Neuronal stem cell (in vitro differentiated cells): ENCODE measurements around the gene PITPNB.

ENCODE experiments used
- DNase-seq: peaks from one replicate; pipeline ENCODE4 v3.0.0-alpha.2; 2013; ENCODE audit warnings: low spot score
- H2AFZ ChIP-seq: one replicate; pipeline ENCODE4 v1.6.1; 2013; ENCODE audit warnings: mild to moderate bottlenecking, low read length, inconsistent platforms
- H2AK5ac ChIP-seq: 2 replicates; pipeline ENCODE4 v1.6.1; 2013; ENCODE audit warnings: low read depth, mild to moderate bottlenecking, inconsistent platforms, low read length, moderate library complexity, mixed read lengths
- H2BK120ac ChIP-seq: 2 replicates; pipeline ENCODE4 v1.6.1; 2013; ENCODE audit warnings: low read depth, mild to moderate bottlenecking, inconsistent platforms, low read length, moderate library complexity, mixed read lengths
- H2BK12ac ChIP-seq: one replicate; pipeline ENCODE4 v1.6.1; 2013; ENCODE audit warnings: low read length, inconsistent platforms
- H2BK15ac ChIP-seq: 2 replicates; pipeline ENCODE4 v1.6.1; 2013; ENCODE audit warnings: mild to moderate bottlenecking, low read length, inconsistent platforms, mixed read lengths
- H2BK5ac ChIP-seq: one replicate; pipeline ENCODE4 v1.6.1; 2013; ENCODE audit warnings: inconsistent platforms, mild to moderate bottlenecking, low read length, moderate library complexity
- H3K14ac ChIP-seq: one replicate; pipeline ENCODE4 v1.6.1; 2013; ENCODE audit warnings: low read length, inconsistent platforms
- H3K18ac ChIP-seq: 2 replicates; pipeline ENCODE4 v1.6.1; 2013; ENCODE audit warnings: low read length, inconsistent platforms
- H3K23ac ChIP-seq: 2 replicates; pipeline ENCODE4 v1.6.1; 2013; ENCODE audit warnings: low read depth, mild to moderate bottlenecking, mixed read lengths, low read length, inconsistent platforms; ENCODE audit not compliant: poor library complexity
- H3K27ac ChIP-seq: replicated peaks from 3 replicates; pipeline ENCODE4 v1.5.1; 2013; ENCODE audit warnings: low read length, inconsistent platforms
- H3K27me3 ChIP-seq, 3 experiments: 2 replicates each; pipeline ENCODE4 v1.6.1; 2013; ENCODE audit warnings: low read length in 3 of 3, mild to moderate bottlenecking in 2 of 3, inconsistent platforms in 1 of 3, low read depth in 1 of 3, mixed read lengths in 1 of 3, moderate library complexity in 1 of 3; ENCODE audit not compliant: control insufficient read depth in 3 of 3, insufficient read depth in 3 of 3
- H3K36me3 ChIP-seq, 2 donors: replicated peaks in 1 of 2; 2 replicates each; pipeline ENCODE4 v1.6.1; 2013; ENCODE audit warnings: low read length in 2 of 2; ENCODE audit not compliant: control insufficient read depth in 2 of 2, insufficient read depth in 2 of 2
- H3K4ac ChIP-seq: 2 replicates; pipeline ENCODE4 v1.6.1; 2013; ENCODE audit warnings: inconsistent platforms, mild to moderate bottlenecking, low read length, moderate library complexity
- H3K4me1 ChIP-seq, 2 donors: 1 replicate in 1 of 2; 2 replicates in 1 of 2; pipeline ENCODE4 v1.6.1; 2013; ENCODE audit warnings: low read length in 2 of 2, low read depth in 1 of 2; ENCODE audit not compliant: control insufficient read depth in 2 of 2, insufficient read depth in 1 of 2
- H3K4me2 ChIP-seq: one replicate; pipeline ENCODE4 v1.6.1; 2013; ENCODE audit warnings: mild to moderate bottlenecking, low read length, inconsistent platforms; ENCODE audit not compliant: insufficient read depth, poor library complexity, severe bottlenecking
- H3K4me3 ChIP-seq, 2 donors: 2 replicates each; pipeline ENCODE4 v1.5.1; 2013; ENCODE audit warnings: low read length in 2 of 2, mild to moderate bottlenecking in 2 of 2, inconsistent platforms in 1 of 2, moderate library complexity in 1 of 2
- H3K79me1 ChIP-seq: one replicate; pipeline ENCODE4 v1.6.1; 2013; ENCODE audit warnings: low read depth, mild to moderate bottlenecking, inconsistent platforms, low read length, moderate library complexity
- H3K9ac ChIP-seq: one replicate; pipeline ENCODE4 v1.6.1; 2013; ENCODE audit warnings: mild to moderate bottlenecking, low read depth, low read length, inconsistent platforms; ENCODE audit not compliant: poor library complexity
- H3K9me3 ChIP-seq, 2 donors: replicated peaks in 1 of 2; 2 replicates each; pipeline versions ENCODE3 to v1.6.1; 2013; ENCODE audit warnings: low read length in 2 of 2, mild to moderate bottlenecking in 2 of 2, inconsistent platforms in 1 of 2, low read depth in 1 of 2, mixed read lengths in 1 of 2, moderate library complexity in 1 of 2; ENCODE audit not compliant: control insufficient read depth in 2 of 2, insufficient read depth in 1 of 2
- H4K8ac ChIP-seq: one replicate; pipeline ENCODE4 v1.6.1; 2013; ENCODE audit warnings: low read depth, mild to moderate bottlenecking, inconsistent platforms, low read length, moderate library complexity
- H4K91ac ChIP-seq: one replicate; pipeline ENCODE4 v1.6.1; 2013; ENCODE audit warnings: low read length, low read depth, mild to moderate bottlenecking, inconsistent platforms; ENCODE audit not compliant: poor library complexity
- WGBS, 2 donors: extraction: QIAGEN DNeasy Blood & Tissue Kit; methylation state at CpG; one replicate each; pipeline ENCODE4 v1.1.7; 2013; ENCODE audit warnings: missing lambda C conversion rate in 2 of 2, mixed read lengths in 1 of 2; ENCODE audit not compliant: insufficient read length in 2 of 2, insufficient replicate concordance in 1 of 2; ENCODE audit errors: extremely low coverage in 2 of 2; 5-methylcytosine and 5-hydroxymethylcytosine counted together

The PITPNB gene

DNA sequence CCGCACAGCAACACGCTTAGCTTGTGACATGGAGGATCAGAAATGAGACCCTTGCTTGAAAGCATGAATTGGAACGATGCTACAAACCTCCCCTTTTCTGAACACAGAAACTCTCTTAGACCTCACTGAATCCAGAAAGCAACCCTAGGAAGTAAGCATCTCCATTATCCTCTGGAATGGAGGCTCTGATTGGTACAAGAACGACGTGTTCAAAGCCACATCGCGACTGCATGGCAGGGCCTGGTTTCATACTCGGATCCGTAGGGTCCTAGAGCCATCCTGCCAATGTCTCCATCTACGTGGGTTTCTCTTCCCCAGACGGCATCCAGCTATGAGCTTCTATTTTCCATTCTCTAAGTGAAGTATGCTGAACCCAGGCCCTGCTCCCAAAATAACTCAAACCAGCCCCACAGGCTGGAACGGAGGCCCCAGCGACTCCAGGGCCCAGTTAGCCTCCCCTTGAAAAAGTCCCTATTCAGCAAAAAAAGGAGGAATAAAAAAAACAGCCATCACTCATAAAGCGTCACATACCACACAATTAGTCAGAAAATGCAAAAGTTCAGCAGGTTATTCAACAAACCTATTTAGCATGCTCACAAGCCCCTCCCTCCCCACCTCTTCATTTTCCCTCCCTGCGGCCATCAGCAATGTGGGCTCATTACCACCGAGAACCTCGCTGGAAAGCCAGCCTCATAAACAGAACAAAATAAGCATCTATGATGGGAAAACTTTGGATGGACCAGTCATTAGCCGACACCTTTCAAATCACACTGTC is 110.4 kb downstream of the PITPNB start:
- DNase-seq, result no peak
- H3K79me1 ChIP-seq, result peaks cover 5% of the 10 kb centered on the region
- no peaks in the 10 kb centered on the region for H3K27me3 ChIP-seq
- no peaks in the 10 kb centered on the region for H3K36me3 ChIP-seq
- no peak overlapping the region for H2BK5ac ChIP-seq
- no peak overlapping the region for H3K23ac ChIP-seq
- no CpG with 5 or more reads among the region's 18 CpGs for WGBS, 2 donors
- no peak overlapping the region for H3K4me2 ChIP-seq
- H3K27ac ChIP-seq, result no peak overlapping the region
- no peak overlapping the region for H4K8ac ChIP-seq
- no peak overlapping the region for H4K91ac ChIP-seq
- H2BK15ac ChIP-seq, result no peak overlapping the region
- H3K4me3 ChIP-seq, result no peak overlapping the region
- H3K14ac ChIP-seq, result no peak overlapping the region
- peaks cover 20 to 32% of the 10 kb centered on the region in 2 donors for H3K4me1 ChIP-seq
- no peak overlapping the region for H3K18ac ChIP-seq
- H2AFZ ChIP-seq, result peak overlapping the region; percentile 79
- H3K9ac ChIP-seq, result no peak overlapping the region
- no peak overlapping the region for H2BK120ac ChIP-seq
- H3K4ac ChIP-seq, result no peak overlapping the region
- H2AK5ac ChIP-seq, result no peak overlapping the region
- no peak overlapping the region for H2BK12ac ChIP-seq
- H3K9me3 ChIP-seq, result no peaks in the 10 kb centered on the region

GRCh38 chr22:27805841-27806240 is 113.2 kb downstream of the PITPNB start:
- H2AFZ ChIP-seq, result no peak overlapping the region
- peak overlapping the region; percentile 63 for H2BK12ac ChIP-seq
- no peak overlapping the region for H3K14ac ChIP-seq
- H3K9me3 ChIP-seq, result no peaks in the 10 kb centered on the region
- no peak overlapping the region for H3K27ac ChIP-seq
- H3K23ac ChIP-seq, result no peak overlapping the region
- no peaks in the 10 kb centered on the region for H3K36me3 ChIP-seq
- peaks cover 20 to 40% of the 10 kb centered on the region in 2 donors for H3K4me1 ChIP-seq
- no peak overlapping the region for H4K91ac ChIP-seq
- no peak overlapping the region for H4K8ac ChIP-seq
- peaks cover 5% of the 10 kb centered on the region for H3K79me1 ChIP-seq
- H3K9ac ChIP-seq, result no peak overlapping the region
- WGBS, 2 donors, result no CpG with 5 or more reads among the region's 7 CpGs
- no peaks in the 10 kb centered on the region for H3K27me3 ChIP-seq
- H3K4me2 ChIP-seq, result no peak overlapping the region
- H3K18ac ChIP-seq, result no peak overlapping the region
- peak overlapping the region in 1 of 2 donors; percentile 53 for H3K4me3 ChIP-seq
- no peak overlapping the region for H2BK120ac ChIP-seq
- no peak overlapping the region for H2BK5ac ChIP-seq
- DNase-seq, result no peak
- no peak overlapping the region for H2AK5ac ChIP-seq
- no peak overlapping the region for H3K4ac ChIP-seq
- peak overlapping the region; percentile 40 for H2BK15ac ChIP-seq

DNA sequence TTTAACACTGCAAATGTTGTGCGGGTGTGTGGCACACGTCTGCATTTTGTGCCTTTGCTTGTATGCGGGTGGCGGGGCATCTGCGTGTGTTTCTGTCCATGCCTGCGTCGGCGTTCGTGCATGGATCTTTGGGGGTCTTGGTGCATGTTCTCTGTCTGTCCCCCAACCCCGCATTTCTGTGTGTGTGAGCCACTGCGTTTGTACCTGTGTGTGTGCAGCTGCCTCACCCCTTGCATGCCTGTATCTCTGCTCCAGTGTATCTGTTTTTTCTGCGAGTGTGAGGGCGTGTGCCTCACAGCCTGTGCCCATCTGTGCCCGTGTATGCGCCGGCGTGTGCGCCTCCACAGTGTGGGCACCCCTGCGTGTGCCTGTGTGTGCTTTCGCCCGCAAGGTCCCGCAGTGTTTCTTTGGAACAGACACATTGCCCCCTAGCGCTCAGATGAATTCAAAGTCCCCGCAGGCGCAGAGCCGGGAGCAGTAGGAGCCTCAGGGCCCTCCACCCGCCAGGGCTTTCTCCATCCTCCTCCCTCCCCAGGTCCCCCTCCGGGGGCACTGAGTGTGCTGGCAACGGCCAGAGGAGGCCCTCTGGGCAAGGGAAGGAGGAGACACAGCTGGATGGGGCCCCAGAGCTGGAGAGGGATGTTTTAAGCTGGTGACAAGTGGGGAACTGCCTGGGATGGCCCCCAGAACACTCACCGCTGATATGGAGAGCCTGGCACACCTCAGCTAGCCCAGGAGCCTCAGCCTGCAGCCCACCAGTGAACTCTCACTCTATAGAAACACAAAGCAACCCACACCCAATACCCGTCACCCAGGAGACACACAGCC is 114.4 kb downstream of the PITPNB start:
- H2BK5ac ChIP-seq, result peak overlapping the region; percentile 69
- peak overlapping the region; percentile 71 for H3K4ac ChIP-seq
- no peaks in the 10 kb centered on the region for H3K9me3 ChIP-seq
- peaks cover 0 to 8% of the 10 kb centered on the region in 2 donors for H3K36me3 ChIP-seq
- H3K18ac ChIP-seq, result peak overlapping the region; percentile 82
- peaks cover 6% of the 10 kb centered on the region for H3K79me1 ChIP-seq
- peak overlapping the region; percentile 17 for H3K14ac ChIP-seq
- WGBS, 2 donors, result no CpG with 5 or more reads among the region's 31 CpGs
- peak overlapping the region; percentile 21 for H2BK120ac ChIP-seq
- H3K9ac ChIP-seq, result peak overlapping the region; percentile 75
- no peak overlapping the region for H3K4me2 ChIP-seq
- peaks cover 21 to 35% of the 10 kb centered on the region in 2 donors for H3K4me1 ChIP-seq
- peak; percentile 64 for DNase-seq
- no peak overlapping the region for H3K23ac ChIP-seq
- no peak overlapping the region for H3K27ac ChIP-seq
- H3K4me3 ChIP-seq, result peak overlapping the region in 1 of 2 donors; percentile 58
- no peak overlapping the region for H4K8ac ChIP-seq
- peak overlapping the region; percentile 38 for H2AK5ac ChIP-seq
- H4K91ac ChIP-seq, result no peak overlapping the region
- peak overlapping the region; percentile 5 for H2BK12ac ChIP-seq
- peak overlapping the region; percentile 40 for H2BK15ac ChIP-seq
- no peaks in the 10 kb centered on the region for H3K27me3 ChIP-seq
- peak overlapping the region; percentile 59 for H2AFZ ChIP-seq
